Renal pelvis (tissue), 12 donors: ENCODE measurements around the gene SLC25A4. TPM values are rescaled to one million over a fixed set of nuclear protein-coding genes. Genes with fewer than 3 reads are reported as not detected.
A peak's percentile ranks its signal among the peaks of the same experiment; 100 is the strongest.
"Not testable (repeated sequence)": the region's sequence is repeated elsewhere in the genome, so short reads cannot be mapped to it uniquely, and the experiment has no call there.

Experiments used
- DNase-seq: peaks from one replicate; pipeline ENCODE4 v3.0.0-alpha.2; 2013
- long read RNA-seq, 16 experiments: transcript quantifications; one replicate each; lab custom pipeline, GENCODE V29; 2026
- polyA plus RNA-seq, 3 donors: library from polyadenylated mRNA; unstranded; fragments of 120-200 nt; gene quantifications; one replicate each; pipeline ENCODE4 v1.2.1, GENCODE V29; 2013; ENCODE audit not compliant: insufficient read length in 3 of 3

The SLC25A4 gene
- 10 to 100 TPM; 42.8 to 47.3 (median 46.9) TPM for polyA plus RNA-seq
- long read RNA-seq, donor 1, full-length matches to known transcripts: 78 of 121 reads
- long read RNA-seq, donor 1, partial matches to known transcripts: 43 of 121 reads
- long read RNA-seq, donor 1, other reads (novel, unspliced or antisense): 0 of 121 reads
- long read RNA-seq, donor 2, full-length matches to known transcripts: 72 of 149 reads
- long read RNA-seq, donor 2, partial matches to known transcripts: 77 of 149 reads
- long read RNA-seq, donor 2, other reads (novel, unspliced or antisense): 0 of 149 reads
- long read RNA-seq, donor 3, full-length matches to known transcripts: 74 of 123 reads
- long read RNA-seq, donor 3, partial matches to known transcripts: 49 of 123 reads
- long read RNA-seq, donor 3, other reads (novel, unspliced or antisense): 0 of 123 reads
- long read RNA-seq, donor 4, full-length matches to known transcripts: 98 of 207 reads
- long read RNA-seq, donor 4, partial matches to known transcripts: 109 of 207 reads
- long read RNA-seq, donor 4, other reads (novel, unspliced or antisense): 0 of 207 reads
- long read RNA-seq, donor 5, full-length matches to known transcripts: 64 of 101 reads
- long read RNA-seq, donor 5, partial matches to known transcripts: 37 of 101 reads
- long read RNA-seq, donor 5, other reads (novel, unspliced or antisense): 0 of 101 reads
- long read RNA-seq, donor 6, full-length matches to known transcripts: 69 of 172 reads
- long read RNA-seq, donor 6, partial matches to known transcripts: 103 of 172 reads
- long read RNA-seq, donor 6, other reads (novel, unspliced or antisense): 0 of 172 reads
- long read RNA-seq, donor 7, full-length matches to known transcripts: 116 of 146 reads
- long read RNA-seq, donor 7, partial matches to known transcripts: 30 of 146 reads
- long read RNA-seq, donor 7, other reads (novel, unspliced or antisense): 0 of 146 reads
- long read RNA-seq, donor 8, full-length matches to known transcripts: 13 of 25 reads
- long read RNA-seq, donor 8, partial matches to known transcripts: 12 of 25 reads
- long read RNA-seq, donor 8, other reads (novel, unspliced or antisense): 0 of 25 reads
- long read RNA-seq, donor 9, full-length matches to known transcripts: 78 of 250 reads
- long read RNA-seq, donor 9, partial matches to known transcripts: 172 of 250 reads
- long read RNA-seq, donor 9, other reads (novel, unspliced or antisense): 0 of 250 reads
- long read RNA-seq, donor 10, full-length matches to known transcripts: 66 of 122 reads
- long read RNA-seq, donor 10, partial matches to known transcripts: 56 of 122 reads
- long read RNA-seq, donor 10, other reads (novel, unspliced or antisense): 0 of 122 reads
- long read RNA-seq, donor 11, full-length matches to known transcripts: 66 of 92 reads
- long read RNA-seq, donor 11, partial matches to known transcripts: 26 of 92 reads
- long read RNA-seq, donor 11, other reads (novel, unspliced or antisense): 0 of 92 reads
- long read RNA-seq, donor 12, full-length matches to known transcripts: 81 of 180 reads
- long read RNA-seq, donor 12, partial matches to known transcripts: 99 of 180 reads
- long read RNA-seq, donor 12, other reads (novel, unspliced or antisense): 0 of 180 reads
- long read RNA-seq, donor 13, full-length matches to known transcripts: 34 of 66 reads
- long read RNA-seq, donor 13, partial matches to known transcripts: 32 of 66 reads
- long read RNA-seq, donor 13, other reads (novel, unspliced or antisense): 0 of 66 reads
- long read RNA-seq, donor 14, full-length matches to known transcripts: 121 of 167 reads
- long read RNA-seq, donor 14, partial matches to known transcripts: 46 of 167 reads
- long read RNA-seq, donor 14, other reads (novel, unspliced or antisense): 0 of 167 reads
- long read RNA-seq, donor 15, full-length matches to known transcripts: 116 of 223 reads
- long read RNA-seq, donor 15, partial matches to known transcripts: 107 of 223 reads
- long read RNA-seq, donor 15, other reads (novel, unspliced or antisense): 0 of 223 reads
- long read RNA-seq, donor 16, full-length matches to known transcripts: 75 of 161 reads
- long read RNA-seq, donor 16, partial matches to known transcripts: 86 of 161 reads
- long read RNA-seq, donor 16, other reads (novel, unspliced or antisense): 0 of 161 reads

- peak; percentile 87 for DNase-seq
These were observed at the start of gene SLC25A4 for GRCh38 chr4:185142912-185143600. TSS of gene SLC25A4 (plus strand) at chr4:185143266. CDS start at chr4:185143373, 107 bp downstream.

- DNase-seq: no peak
These were observed 49.5 kb upstream of the SLC25A4 start for GRCh38 chr4:185093603-185094002.

DNA sequence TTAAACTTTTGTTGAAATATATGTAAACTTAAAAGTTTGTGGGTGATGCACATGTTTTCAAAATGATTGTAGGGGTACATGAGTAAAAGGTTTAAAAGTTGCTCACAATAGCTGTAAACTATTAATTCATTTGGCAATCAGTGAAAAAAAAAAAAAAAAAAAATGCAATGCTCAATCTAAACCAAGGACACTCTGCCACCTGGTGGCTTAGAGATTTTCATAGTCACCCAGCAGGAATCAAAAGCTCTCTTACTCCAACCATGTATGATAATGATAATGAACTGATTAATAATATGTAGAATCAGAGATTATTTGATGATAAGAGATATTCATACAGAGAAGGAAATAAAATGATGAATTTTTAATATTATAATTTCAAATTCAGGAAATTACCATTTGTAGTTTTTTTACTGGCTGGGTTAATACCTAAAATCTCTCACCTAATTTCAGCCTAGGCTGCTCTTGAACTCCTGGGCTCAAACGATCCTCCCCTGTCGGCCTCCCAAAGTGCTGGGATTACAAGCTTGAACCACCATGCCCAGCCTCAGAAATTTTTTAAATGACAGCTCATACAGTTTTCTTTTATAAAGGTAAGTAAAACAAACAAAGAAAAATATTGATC, 46.9 kb upstream of the SLC25A4 start:
- DNase-seq: peak; percentile 48

DNA sequence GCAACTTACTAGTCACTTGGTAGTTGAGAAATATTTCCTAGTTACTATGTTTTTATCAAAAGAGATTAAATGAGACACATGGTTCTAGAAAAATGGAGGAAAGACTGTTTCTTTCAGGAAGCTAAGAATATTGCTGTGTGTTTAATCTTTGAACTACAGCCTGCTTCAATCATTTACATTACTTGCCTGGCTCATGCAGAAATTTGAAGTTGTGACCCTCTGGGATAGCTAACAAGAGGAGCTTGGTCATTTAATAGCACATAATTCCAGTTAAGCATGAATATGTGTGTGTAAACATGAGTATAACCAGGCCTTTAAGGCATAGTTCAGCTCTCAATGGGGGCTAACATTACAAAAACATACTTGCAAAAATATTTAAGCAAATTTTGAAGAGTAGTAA, 44.6 kb upstream of the SLC25A4 start:
- DNase-seq: no peak

DNA sequence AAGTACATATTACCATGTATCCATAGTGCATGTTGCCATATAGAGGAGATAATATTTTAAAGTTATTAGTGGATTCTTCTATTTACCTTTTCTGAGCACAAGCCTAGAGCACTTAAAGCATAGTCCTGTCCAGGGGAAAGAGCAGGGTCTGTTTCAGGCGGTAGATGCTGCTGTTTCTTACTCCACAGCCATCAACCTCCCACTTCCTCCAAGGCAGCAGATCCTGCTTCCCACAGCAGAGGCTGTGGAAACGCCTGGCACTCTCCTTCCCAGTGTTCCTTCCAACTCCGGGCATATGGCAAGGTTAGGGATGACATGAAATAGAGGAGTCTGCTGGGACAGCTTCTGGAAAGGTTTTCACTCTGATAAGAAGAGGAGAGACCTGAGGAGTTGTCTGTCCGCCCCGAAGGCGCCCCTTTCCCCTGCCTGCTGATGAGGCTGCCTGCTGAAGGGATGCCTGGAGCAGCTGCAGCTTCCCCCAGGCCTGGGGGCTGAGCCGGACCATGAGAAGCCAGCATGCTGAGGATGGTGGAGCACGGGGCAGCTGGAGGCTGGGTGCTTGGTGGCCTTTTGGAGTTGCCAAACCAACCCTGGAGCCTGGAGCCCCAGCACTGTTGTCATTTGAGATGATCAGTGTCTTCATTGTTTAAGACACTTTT, 43.9 kb upstream of the SLC25A4 start:
- no peak for DNase-seq

GRCh38 chr4:185099940-185100339, 43.1 kb upstream of the SLC25A4 start:
- DNase-seq: no peak

GRCh38 chr4:185100423-185100822, 42.6 kb upstream of the SLC25A4 start:
- DNase-seq: no peak

- DNase-seq: no peak
These were observed 41.6 kb upstream of the SLC25A4 start for GRCh38 chr4:185101354-185101890.

DNA sequence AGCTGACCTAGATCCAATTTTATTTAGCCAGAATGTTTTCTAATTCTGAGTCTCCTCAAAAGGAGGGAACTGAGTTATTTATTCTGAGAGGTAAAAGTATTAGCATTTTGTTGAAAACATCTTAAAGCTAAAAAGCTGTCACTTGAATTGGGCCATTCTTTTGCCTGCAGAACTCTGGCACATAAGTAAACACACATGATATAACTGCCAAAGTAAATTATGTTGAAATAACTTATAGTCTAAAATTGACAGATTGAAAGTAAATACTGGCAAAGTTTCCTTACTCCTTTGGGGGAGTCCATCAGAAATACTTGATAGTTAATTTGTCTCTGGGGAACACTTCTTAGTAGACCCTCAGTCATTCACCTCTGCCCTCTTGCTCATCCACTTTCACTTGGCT, 38.3 kb upstream of the SLC25A4 start:
- DNase-seq: no peak

- no peak for DNase-seq
These were observed 36.7 kb upstream of the SLC25A4 start for GRCh38 chr4:185106353-185106752.

DNA sequence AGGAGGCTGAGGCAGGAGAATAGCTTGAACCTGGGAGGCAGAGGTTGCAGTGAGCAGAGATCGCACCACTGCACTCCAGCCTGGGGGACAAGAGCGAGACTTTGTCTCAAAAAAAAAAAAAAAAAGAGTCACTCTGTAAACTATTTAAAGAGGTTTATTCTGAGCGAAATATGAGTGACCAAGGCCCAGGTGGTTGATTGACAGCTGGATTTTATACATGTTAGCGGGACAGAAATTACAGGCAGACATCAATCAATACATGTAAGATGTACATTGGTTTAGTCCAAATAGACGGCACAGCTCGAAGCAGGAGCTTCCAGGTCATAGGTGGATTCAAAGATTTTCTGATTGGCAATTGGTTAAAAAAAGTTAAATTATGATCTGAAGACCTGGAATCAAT, 35.5 kb upstream of the SLC25A4 start:
- not testable (repeated sequence) for DNase-seq

DNA sequence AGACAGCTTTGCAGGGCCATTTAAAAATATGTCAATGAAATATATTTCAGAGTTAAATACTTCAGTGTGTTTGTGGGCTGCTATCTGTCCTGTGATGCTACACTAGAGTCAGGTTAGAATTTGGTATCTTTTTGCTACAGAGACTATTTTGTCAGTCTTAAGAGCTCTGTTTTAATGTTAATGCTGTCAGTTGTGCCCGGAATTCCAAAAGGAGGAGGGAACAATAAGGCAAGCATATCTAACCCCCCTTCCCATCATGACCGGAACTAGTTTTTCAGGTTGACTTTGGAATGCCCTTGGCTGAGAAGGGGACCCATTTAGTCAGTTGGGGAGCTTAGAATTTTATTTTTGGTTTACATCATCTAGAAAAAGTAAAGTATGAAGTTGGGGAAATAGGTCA, 34.9 kb upstream of the SLC25A4 start:
- DNase-seq: no peak

GRCh38 chr4:185108669-185109068, 34.4 kb upstream of the SLC25A4 start:
- peak; percentile 53 for DNase-seq

DNA sequence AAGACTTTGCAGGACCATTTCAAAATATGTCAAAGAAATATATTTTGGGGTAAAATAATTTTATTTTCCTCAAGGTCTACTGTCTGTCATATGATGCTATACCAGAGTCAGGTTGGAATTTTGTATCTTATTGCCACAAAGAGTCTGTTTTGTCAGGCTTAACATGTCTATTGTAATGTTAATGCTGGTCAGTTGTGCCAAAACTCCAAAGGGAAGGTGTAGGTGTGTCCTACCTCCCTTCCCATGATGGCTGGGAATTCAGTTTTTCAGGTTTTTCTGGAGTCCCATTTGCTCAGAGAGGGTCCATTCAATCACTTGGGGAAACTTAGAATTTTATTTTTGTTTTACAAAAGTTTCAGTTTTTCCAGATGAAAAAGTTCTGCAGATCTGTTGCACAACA, 33.3 kb upstream of the SLC25A4 start:
- no peak for DNase-seq

DNA sequence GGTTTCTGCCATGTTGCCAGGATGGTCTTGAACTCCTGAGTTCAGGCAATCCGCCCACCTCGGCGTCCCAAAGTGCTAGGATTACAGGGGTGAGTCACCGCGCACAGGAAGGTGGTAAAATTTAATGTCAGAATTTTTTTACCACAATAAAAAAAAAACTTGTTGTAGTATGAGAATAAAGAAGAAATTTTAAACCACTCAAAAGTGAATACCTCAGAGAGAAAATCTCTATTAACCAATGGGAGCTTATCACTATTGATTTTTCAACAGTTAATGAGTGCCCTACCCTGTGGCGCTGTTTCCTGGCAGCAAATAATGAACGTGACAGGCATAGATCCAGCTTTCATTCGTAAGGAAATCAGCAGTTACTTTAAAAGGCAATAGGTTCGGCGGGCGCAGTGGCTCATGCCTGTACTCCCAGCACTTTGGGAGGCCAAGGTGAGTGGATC, 32.7 kb upstream of the SLC25A4 start:
- no peak for DNase-seq

DNA sequence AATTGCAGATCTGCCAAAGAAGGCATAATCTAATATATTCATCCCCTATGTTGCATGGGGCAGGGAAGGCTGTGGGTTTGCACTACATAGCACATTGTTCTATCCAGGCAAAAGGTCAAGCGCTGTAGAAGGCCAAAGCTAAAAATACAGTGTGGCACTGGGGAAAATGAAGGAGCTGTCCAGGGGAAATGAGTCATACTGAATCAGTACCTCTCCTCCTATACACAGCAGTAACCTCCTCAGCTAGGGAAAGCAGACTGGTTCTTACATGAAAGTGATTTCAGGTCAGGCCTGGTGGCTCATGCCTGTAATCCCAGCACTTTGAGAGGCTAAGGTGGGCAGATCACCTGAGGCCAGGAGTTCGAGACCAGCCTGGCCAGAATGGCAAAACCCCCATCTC, 31.0 kb upstream of the SLC25A4 start:
- DNase-seq: no peak

GRCh38 chr4:185113340-185113739, 29.7 kb upstream of the SLC25A4 start:
- no peak for DNase-seq

- DNase-seq: peak; percentile 87
These were observed 27.2 kb upstream of the SLC25A4 start for GRCh38 chr4:185115827-185116232.
